Nucleus accumbens (tissue), 56 donors: ENCODE results near the gene GVQW3.

ENCODE experiments used
- DNase-seq, 56 donors: peaks; one replicate each; lab custom pipeline; 2025; lab: John Stamatoyannopoulos, UW

GVQW3 gene

GRCh38 chr11:76444384-76445120 is 63.4 kb downstream of the GVQW3 start, which contains the start of gene EMSY:
EMSY (plus strand) TSS chr11:76445018; CDS start chr11:76446939, 1,921 bp downstream.
- peak; percentile 90 to 100 (median 98) for DNase-seq

GRCh38 chr11:76445121-76446084 is 64.3 kb downstream of the GVQW3 start:
- DNase-seq: peak in 54 of 56 donors; percentile 12 to 82 (median 61)

- no peak for DNase-seq
Observed at GRCh38 chr11:76448506-76448905, 67.4 kb downstream of the GVQW3 start.

- no peak for DNase-seq
Observed at GRCh38 chr11:76453248-76453647, 72.1 kb downstream of the GVQW3 start.

- DNase-seq: no peak
Observed at GRCh38 chr11:76455331-76455730, 74.2 kb downstream of the GVQW3 start.

- DNase-seq: no peak
Observed at GRCh38 chr11:76455931-76456330, 74.8 kb downstream of the GVQW3 start.

GRCh38 chr11:76456571-76456970 is 75.4 kb downstream of the GVQW3 start:
- no peak for DNase-seq
